Osteoblast (primary cell): ENCODE measurements around the gene EDN2. TPM values are rescaled to one million over a fixed set of nuclear protein-coding genes. Genes with fewer than 3 reads are reported as not detected.

ENCODE experiments used
- DNase-seq: peaks from one replicate; pipeline ENCODE4 v3.0.0; 2011; ENCODE audit warnings: low spot score, mixed read lengths; ENCODE audit not compliant: insufficient read length; ENCODE audit errors: missing footprints
- H2AFZ ChIP-seq: 2 replicates; pipeline ENCODE4 v1.6.0; 2011; ENCODE audit warnings: mild to moderate bottlenecking, low read length
- H3K27ac ChIP-seq: 2 replicates; pipeline ENCODE4 v1.5.1; 2011; ENCODE audit warnings: mild to moderate bottlenecking, low read depth, low read length, moderate library complexity
- H3K27me3 ChIP-seq: 2 replicates; pipeline ENCODE4 v1.6.0; 2012; ENCODE audit warnings: mild to moderate bottlenecking, control low read depth, inconsistent platforms, low read length, moderate library complexity; ENCODE audit not compliant: insufficient read depth
- H3K36me3 ChIP-seq: 2 replicates; pipeline ENCODE4 v1.5.1; 2011; ENCODE audit warnings: mild to moderate bottlenecking, low read length, control low read depth, moderate library complexity; ENCODE audit not compliant: insufficient read depth
- H3K4me1 ChIP-seq: 2 replicates; pipeline ENCODE4 v1.5.1; 2011; ENCODE audit warnings: mild to moderate bottlenecking, low read length, control low read depth, moderate library complexity; ENCODE audit not compliant: insufficient read depth
- H3K4me2 ChIP-seq: 2 replicates; pipeline ENCODE4 v1.6.0; 2011; ENCODE audit warnings: mild to moderate bottlenecking, low read length; ENCODE audit not compliant: insufficient read depth
- H3K4me3 ChIP-seq: fragments of 200-600 bp; sonication (generic); 3 replicates; pipeline ENCODE4 v1.5.1; 2012; ENCODE audit warnings: mild to moderate bottlenecking, low read length, inconsistent platforms; ENCODE audit not compliant: insufficient read depth
- H3K79me2 ChIP-seq: 2 replicates; pipeline ENCODE4 v1.6.0; 2012; ENCODE audit warnings: mild to moderate bottlenecking, low read length, control low read depth, inconsistent platforms; ENCODE audit not compliant: insufficient read depth
- H3K9me3 ChIP-seq: 2 replicates; pipeline ENCODE4 v1.5.1; 2011; ENCODE audit warnings: low read depth, low read length, control low read depth
- H4K20me1 ChIP-seq: 2 replicates; pipeline ENCODE4 v1.6.0; 2012; ENCODE audit warnings: mild to moderate bottlenecking, low read length, control low read depth; ENCODE audit not compliant: insufficient read depth
- total RNA-seq: library from RNA; depleted of rRNA; stranded (reverse); fragments of >200 nt; gene quantifications from 2 replicates; pipeline ENCODE4 v1.2.3, GENCODE V29; 2012
- TF ChIP-seq, protein P1 (sequence below): IDR thresholded peaks from 2 replicates; pipeline ENCODE4 v1.5.1; 2011; ENCODE audit warnings: mild to moderate bottlenecking, low read depth, low read length, moderate library complexity; ENCODE audit errors: extremely low read depth

EDN2 gene
- total RNA-seq, 1 donor, result not detected

DNA sequence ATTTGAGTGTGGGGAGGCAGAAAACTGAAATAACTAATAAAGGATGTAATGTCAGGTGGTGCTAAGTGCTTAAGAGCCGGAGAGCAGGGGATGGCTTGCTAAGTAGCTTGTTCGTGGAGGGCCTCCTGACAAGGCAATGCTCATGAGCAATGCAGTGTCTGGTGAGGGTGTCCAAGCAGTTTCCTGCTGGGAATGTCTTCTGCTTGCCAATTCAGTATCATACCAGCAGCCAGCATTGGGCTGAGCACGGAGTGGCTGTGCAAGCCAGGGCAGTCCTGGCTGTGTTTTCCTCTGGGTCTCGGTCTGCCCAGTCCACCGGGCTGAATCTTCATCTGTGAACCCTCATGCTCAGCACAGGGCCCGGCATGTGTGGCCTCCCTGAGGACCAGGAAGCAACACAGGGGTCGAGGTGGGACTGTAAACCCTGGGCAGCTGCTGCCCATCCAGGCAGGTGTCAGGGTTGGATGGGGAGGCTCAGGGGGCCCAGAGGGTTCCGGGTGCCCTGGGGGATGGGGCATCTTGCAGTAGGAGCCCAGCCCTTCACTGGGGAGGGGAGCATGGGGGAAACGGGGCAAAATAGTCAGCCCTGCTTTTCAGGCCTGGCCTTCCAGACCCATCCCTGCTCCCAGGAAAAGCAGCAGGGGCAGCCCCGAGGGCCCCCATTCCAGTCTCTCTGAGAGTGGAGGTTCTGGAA, 27.5 kb downstream of the EDN2 start:
- DNase-seq, result peak; percentile 84
- Histone ChIP-seq H3K36me3 (no peaks in the 10 kb centered on the region), H4K20me1 (no peaks in the 10 kb centered on the region), H3K27me3 (no peaks in the 10 kb centered on the region), H2AFZ (no peak overlapping the region), H3K79me2 (no peaks in the 10 kb centered on the region), H3K27ac (no peak overlapping the region), H3K4me2 (no peak overlapping the region), H3K4me3 (no peak overlapping the region), H3K9me3 (no peaks in the 10 kb centered on the region), H3K4me1 (no peaks in the 10 kb centered on the region)
- TF ChIP-seq, protein P1, sequence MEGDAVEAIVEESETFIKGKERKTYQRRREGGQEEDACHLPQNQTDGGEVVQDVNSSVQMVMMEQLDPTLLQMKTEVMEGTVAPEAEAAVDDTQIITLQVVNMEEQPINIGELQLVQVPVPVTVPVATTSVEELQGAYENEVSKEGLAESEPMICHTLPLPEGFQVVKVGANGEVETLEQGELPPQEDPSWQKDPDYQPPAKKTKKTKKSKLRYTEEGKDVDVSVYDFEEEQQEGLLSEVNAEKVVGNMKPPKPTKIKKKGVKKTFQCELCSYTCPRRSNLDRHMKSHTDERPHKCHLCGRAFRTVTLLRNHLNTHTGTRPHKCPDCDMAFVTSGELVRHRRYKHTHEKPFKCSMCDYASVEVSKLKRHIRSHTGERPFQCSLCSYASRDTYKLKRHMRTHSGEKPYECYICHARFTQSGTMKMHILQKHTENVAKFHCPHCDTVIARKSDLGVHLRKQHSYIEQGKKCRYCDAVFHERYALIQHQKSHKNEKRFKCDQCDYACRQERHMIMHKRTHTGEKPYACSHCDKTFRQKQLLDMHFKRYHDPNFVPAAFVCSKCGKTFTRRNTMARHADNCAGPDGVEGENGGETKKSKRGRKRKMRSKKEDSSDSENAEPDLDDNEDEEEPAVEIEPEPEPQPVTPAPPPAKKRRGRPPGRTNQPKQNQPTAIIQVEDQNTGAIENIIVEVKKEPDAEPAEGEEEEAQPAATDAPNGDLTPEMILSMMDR, result no peak

DNA sequence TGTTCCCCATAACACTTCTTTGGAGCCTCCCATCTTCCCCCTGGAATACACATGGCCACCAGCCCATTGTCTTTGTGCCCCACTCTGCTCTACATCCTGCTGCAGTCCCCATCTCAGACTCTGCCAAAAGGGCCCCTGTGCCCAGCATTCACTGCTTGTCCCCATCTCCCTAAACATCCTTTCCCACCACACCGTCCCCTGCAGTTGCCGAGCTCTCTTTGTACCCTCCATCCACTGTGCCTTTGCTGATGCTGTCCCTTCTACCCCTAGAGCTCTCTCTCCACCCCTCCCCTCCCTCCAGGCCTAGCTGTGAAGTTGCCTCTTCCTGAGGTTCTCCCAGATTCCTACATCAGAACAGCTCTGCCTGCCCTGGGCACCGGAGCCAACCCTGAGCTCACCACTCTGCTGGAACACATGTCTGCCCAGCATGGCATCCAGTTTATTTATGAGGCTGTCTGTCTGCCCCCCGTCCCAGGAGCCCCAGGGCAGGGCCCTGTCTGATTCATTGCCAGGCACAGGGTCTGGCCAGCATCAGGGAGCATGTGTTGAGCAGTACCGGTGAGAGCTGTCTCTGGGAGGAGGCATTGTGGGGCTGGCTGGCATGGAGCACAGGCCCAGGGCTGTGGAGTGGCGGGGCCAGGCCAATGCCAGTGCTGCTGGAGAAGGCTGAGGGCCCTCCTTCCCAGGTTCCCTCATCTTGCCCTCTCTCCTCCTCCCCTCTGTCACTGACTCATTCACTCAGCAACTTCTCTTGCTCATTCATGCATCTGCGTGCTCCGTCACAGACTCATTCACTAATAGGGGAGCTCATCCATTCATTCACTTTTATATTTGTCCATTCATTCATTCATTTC, 28.8 kb downstream of the EDN2 start:
- Histone ChIP-seq H4K20me1 (no peaks in the 10 kb centered on the region), H2AFZ (peak overlapping the region; percentile 25), H3K36me3 (no peaks in the 10 kb centered on the region), H3K27ac (no peak overlapping the region), H3K4me3 (no peak overlapping the region), H3K4me2 (no peak overlapping the region), H3K4me1 (no peaks in the 10 kb centered on the region), H3K9me3 (no peaks in the 10 kb centered on the region), H3K79me2 (no peaks in the 10 kb centered on the region), H3K27me3 (no peaks in the 10 kb centered on the region)
- TF ChIP-seq, protein P1, result no peak
- DNase-seq, result peak; percentile 96

DNA sequence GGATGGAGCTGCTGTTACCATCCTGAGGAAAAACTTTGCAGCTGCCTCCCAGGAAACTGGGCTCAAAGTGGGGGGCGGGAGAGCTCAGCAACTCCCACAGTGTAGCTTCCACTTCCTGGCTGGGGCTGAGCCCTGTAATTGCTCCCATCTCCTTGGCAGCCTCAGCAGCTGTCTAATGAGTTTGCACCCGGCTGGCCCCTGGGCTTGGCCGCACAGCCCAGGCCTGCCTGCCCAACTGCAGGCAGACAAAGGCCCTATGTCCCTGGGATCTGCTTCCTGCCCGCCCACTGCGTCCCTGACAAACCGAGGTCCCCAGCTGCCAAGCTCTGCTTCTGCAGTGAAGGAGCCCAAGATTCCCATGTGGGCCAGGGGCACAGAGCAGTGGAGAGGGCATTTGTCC, 30.1 kb downstream of the EDN2 start:
- TF ChIP-seq, protein P1, result no peak
- Histone ChIP-seq H3K27ac (no peak overlapping the region), H3K79me2 (no peaks in the 10 kb centered on the region)

DNA sequence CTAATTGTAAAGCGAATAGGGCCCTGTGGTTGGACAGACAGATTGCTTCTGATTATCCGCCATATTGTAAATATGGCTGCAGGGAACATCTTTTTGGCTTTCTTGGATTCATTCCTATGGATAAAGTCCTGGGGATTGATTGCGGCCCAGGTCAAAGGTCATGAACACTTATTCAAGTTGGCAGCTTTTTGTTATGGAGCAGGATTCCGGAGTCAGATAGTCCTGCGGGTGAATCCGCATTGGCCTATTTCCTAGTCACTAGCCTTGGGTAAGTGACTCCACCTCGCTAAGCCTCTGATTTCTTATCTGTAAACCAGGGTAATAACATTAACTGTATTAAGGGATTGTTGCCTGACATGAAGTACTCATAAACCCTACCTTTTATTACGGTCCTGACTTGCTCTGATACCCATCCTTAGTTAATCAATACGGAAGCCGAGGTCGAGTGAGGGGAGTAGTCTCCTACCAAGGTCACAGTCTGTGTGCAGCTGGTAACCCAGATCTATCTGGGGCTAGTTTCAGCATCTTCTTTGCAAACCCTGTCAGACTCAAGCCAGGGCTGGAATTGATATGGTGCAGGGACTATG, 31.7 kb downstream of the EDN2 start:
- Histone ChIP-seq H2AFZ (no peak overlapping the region), H3K36me3 (no peaks in the 10 kb centered on the region), H3K27me3 (no peaks in the 10 kb centered on the region), H4K20me1 (no peaks in the 10 kb centered on the region), H3K4me2 (no peak overlapping the region), H3K4me1 (peaks cover 7% of the 10 kb centered on the region), H3K27ac (no peak overlapping the region), H3K79me2 (no peaks in the 10 kb centered on the region), H3K9me3 (no peaks in the 10 kb centered on the region), H3K4me3 (no peak overlapping the region)
- peak; percentile 56 for DNase-seq
- TF ChIP-seq, protein P1, result no peak

More for the DNA sequence above, 30.1 kb downstream of the EDN2 start:
- H2AFZ ChIP-seq, result peak overlapping the region; percentile 0
- H3K4me1 ChIP-seq, result no peaks in the 10 kb centered on the region
- no peaks in the 10 kb centered on the region for H3K36me3 ChIP-seq
- H3K27me3 ChIP-seq, result no peaks in the 10 kb centered on the region
- no peaks in the 10 kb centered on the region for H4K20me1 ChIP-seq
- no peaks in the 10 kb centered on the region for H3K9me3 ChIP-seq
- no peak for DNase-seq
- H3K4me2 ChIP-seq, result no peak overlapping the region
- H3K4me3 ChIP-seq, result no peak overlapping the region
